Stimulated activated naive CD8-positive, alpha-beta T cell treated with anti-CD3 and anti-CD28 coated beads, Interleukin-15, Interleukin-2, amounts not matched to agents 100 U/mL and 50 U/mL, for 24 hours (primary cell): ENCODE measurements around the gene COL1A1.

ENCODE experiments used
- ATAC-seq: fragments of 150-1000 bp; cut with Tn5 transposase; one replicate; pipeline ENCODE4 v1.10.0; 2021
- DNase-seq: peaks from one replicate; pipeline ENCODE4 v3.0.0; 2021

Gene COL1A1

DNA sequence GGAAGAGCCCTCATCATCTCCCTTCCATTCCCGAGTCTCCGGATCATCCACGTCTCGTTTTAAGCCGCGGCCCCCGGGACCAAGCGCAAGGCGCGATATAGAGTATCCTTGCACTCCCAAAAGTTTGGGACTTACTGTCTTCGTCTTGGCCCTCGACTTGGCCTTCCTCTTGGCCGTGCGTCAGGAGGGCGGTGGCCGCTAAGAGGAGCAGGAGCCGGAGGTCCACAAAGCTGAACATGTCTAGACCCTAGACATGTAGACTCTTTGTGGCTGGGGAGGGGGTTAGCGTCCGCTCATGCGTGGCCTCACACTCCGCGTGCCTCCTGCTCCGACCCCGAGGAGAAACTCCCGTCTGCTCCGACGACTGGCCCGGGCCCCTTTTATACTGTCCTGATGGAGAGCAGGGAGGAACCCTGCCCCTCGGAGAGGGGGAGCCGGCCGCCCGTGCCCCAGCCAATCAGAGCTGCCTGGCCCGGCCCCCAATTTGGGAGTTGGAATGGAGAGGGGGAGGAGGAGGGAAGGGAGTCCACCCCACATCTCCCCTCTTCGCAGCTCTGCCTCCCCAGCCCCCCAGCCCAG lies at the start of gene COL1A1:
Gene COL1A1, minus strand, starts transcription at position 356 of the 579 bp plus-strand sequence. Its CDS starts 118 bp downstream, at position 238.
- ATAC-seq (no peak), DNase-seq (no peak)

DNA sequence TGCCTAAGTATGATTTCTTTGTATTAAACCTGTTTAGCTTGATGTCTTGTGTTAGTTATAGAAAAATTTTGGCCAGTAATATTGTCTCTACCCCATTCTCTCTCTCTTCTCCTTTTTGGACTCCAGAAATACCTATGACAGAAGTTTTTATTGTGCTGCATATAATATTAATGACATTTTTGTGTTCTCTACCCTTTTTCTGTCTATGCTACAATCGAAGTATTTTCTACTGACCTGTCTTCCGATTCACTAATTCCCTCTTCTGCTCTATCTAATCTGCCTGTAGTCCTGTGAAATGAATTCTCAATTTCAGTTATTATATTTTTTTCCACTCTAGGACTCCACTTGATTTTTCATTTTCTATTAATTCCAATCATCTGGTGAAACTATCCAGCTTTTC lies 46.8 kb upstream of the COL1A1 start:
- no peak for ATAC-seq
- DNase-seq = no peak

- no peak for DNase-seq
- no peak for ATAC-seq
Measured at GRCh38 chr17:50244771-50245170, 43.3 kb upstream of the COL1A1 start.

GRCh38 chr17:50241431-50241830 lies 40.0 kb upstream of the COL1A1 start:
- ATAC-seq (no peak), DNase-seq (no peak)

GRCh38 chr17:50240851-50241250 lies 39.4 kb upstream of the COL1A1 start:
- DNase-seq (no peak), ATAC-seq (no peak)

DNA sequence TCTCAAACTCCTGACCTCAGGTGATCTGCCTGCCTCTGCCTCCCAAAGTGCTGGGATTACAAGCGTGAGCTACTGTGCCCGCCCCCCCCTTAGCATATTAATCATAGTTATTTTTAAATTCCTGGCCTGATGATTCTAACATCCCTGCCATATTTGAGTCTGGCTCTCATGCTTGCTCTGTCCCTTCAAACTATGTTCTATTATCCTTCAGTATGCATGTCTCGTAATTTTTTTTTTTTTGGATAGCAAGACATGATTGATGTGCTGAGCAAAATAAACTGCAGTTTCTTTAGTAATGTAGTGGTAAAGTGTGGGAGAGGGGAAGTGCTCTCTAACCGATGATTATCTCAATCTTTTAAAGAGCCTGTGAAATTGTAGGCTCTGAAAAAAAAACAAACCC lies 38.5 kb upstream of the COL1A1 start:
- ATAC-seq (no peak), DNase-seq (no peak)

GRCh38 chr17:50238601-50239280 lies 37.3 kb upstream of the COL1A1 start:
- ATAC-seq (no peak), DNase-seq (no peak)

GRCh38 chr17:50237901-50238300 lies 36.5 kb upstream of the COL1A1 start:
- no peak for DNase-seq
- no peak for ATAC-seq

DNA sequence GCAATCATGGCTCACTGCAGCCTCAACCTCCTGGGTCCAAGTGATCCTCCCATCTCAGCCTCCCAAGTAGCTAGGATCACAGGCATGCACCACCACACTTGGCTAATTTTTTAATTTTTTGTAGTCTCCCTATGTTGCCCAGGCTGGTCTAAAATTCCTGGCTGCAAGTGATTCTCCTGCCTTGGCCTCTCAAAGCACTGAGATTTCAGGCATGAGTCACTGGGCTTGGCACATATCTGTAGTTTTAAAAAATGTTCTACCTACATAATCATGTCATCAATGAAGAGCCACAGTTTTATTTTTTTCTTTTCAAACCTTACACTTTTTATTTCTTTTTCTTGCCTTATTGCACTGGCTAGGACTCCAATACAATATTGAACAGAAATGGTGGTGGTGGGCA lies 33.1 kb upstream of the COL1A1 start:
- DNase-seq (no peak), ATAC-seq (no peak)

- DNase-seq (no peak), ATAC-seq (no peak)
Measured at GRCh38 chr17:50225701-50226240, 24.3 kb upstream of the COL1A1 start.

GRCh38 chr17:50222922-50223321 lies 21.5 kb upstream of the COL1A1 start:
- no peak for DNase-seq
- no peak for ATAC-seq

GRCh38 chr17:50221864-50222545 lies 20.6 kb upstream of the COL1A1 start:
- DNase-seq (no peak), ATAC-seq (no peak)

DNA sequence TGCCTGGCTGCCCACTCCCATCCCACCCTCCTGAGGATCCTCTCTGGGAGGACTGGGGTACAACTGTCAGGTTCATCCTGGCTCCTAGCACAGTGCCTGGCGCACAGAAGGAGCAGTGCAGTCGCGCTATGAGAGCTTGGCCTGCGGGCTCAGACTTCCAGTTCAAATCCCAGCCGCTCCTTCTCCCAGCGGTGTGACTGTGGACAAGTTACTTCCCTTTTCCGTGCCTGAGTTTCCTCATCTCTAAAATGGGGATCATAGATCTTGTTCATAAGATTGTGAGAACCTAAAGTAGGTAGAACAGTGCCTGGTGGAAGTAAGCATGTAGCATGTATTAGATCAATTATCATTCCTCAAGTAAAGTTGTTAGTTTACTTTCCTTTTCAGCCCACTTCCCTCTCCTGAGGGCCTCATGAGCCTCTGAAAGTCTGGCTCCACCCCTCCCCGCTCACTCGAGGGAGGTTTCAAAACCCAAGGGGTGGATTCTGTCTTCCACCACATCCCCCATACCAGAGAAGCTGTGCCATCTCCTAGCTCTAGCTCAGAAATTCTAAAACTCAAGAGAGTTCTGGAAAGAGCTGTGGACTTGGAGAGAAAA lies 19.9 kb upstream of the COL1A1 start:
- ATAC-seq (no peak), DNase-seq (no peak)

GRCh38 chr17:50220811-50221210 lies 19.4 kb upstream of the COL1A1 start:
- ATAC-seq (no peak), DNase-seq (no peak)

- ATAC-seq (no peak), DNase-seq (no peak)
Measured at GRCh38 chr17:50219939-50220465, 18.6 kb upstream of the COL1A1 start.

DNA sequence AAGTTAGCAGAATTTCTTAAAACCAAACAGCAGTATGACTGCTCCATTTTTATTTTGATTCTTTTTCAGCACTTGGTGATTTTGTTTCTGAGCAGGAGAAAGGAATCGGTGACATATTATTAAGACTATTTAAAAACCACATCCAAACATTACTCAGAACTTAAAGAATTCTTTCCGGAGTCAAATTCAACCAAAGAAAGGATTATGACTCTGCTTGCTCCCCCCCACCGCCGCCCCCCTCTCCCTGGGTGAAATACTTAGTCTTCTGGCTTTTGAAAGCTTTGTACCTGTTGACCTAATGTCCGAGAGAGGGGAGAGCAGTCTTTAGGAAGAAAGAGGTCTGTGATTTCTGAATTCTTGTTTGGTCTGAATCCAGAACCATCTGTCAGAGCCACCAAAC lies 17.9 kb upstream of the COL1A1 start:
- DNase-seq = no peak

GRCh38 chr17:50218771-50219315 lies 17.4 kb upstream of the COL1A1 start:
- ATAC-seq = no peak

More for the DNA sequence above, 17.9 kb upstream of the COL1A1 start:
- ATAC-seq = no peak

GRCh38 chr17:50218071-50218759 lies 16.8 kb upstream of the COL1A1 start:
- no peak for ATAC-seq
- DNase-seq = no peak

More at GRCh38 chr17:50218771-50219315, 17.4 kb upstream of the COL1A1 start:
- DNase-seq = no peak

GRCh38 chr17:50217591-50217990 lies 16.2 kb upstream of the COL1A1 start:
- ATAC-seq = no peak

DNA sequence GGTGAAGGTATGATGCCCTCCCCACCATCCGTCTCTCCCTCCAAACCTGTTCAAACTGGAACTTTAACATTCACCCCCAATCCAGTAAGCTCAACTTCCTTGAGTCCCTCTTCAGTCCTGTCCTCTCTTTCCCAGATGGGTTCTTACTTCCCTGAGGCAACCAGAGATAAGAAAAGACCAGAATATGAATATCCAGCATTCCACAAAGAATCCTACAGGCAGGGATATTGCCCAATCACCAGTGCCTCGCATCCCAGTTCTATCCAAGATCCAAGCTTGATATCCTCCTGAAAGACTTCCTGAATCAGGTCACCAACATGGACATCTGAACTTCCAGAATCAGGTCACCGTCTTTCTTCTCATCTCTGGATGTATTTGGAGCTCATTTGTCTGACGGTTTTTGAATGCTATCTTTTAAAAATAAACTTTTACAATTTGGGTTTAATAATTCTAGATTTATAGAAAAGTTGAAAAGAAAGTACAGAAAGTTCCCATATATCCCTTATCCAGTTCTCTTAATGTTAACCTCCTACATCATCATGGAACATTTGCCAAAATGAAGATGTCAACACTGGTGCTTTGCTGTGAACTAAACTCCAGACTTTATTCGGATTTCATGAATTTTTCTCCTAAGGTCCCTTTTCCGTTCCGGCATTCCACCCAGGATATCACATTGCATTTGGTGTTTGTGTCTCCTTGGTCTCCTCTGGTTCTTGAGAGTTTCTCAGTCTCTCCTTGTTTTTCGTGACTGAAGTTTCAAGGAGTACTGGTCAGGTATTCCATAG lies 13.7 kb upstream of the COL1A1 start:
- ATAC-seq = no peak
- no peak for DNase-seq

More at GRCh38 chr17:50217591-50217990, 16.2 kb upstream of the COL1A1 start:
- DNase-seq = no peak
